Stomach (tissue), 19 donors: Measurements from ENCODE around the gene HEXIM1. TPM values are rescaled to one million over a fixed set of nuclear protein-coding genes. Genes with fewer than 3 reads are reported as not detected.

Experiments
- DNase-seq, 2 donors: peaks; one replicate each; pipeline versions ENCODE4 v3.0.0 to v3.0.0-alpha.2; 2013 to 2019
- H3K27ac ChIP-seq, 5 donors: fragments of 200-600 bp in 4 of 5; sonication (generic) in 4 of 5; one replicate each; pipeline ENCODE4 v1.5.1; 2013 to 2019; ENCODE audit warnings: mild to moderate bottlenecking in 1 of 5, moderate library complexity in 1 of 5
- H3K27me3 ChIP-seq, 3 donors: fragments of 200-600 bp; sonication (generic); one replicate each; pipeline ENCODE4 v1.5.1; 2017 to 2019; ENCODE audit warnings: mixed run types in 1 of 3
- H3K36me3 ChIP-seq, 4 donors: fragments of 200-600 bp; sonication (generic); 1 replicate in 3 of 4; 2 replicates in 1 of 4; pipeline ENCODE4 v1.5.1; 2016 to 2019
- H3K4me1 ChIP-seq, 4 donors: fragments of 200-600 bp; sonication (generic); one replicate each; pipeline ENCODE4 v1.5.1; 2016 to 2019
- H3K4me3 ChIP-seq, 4 donors: fragments of 200-600 bp; sonication (generic) in 3 of 4; one replicate each; pipeline ENCODE4 v1.5.1; 2016 to 2019; ENCODE audit warnings: mild to moderate bottlenecking in 1 of 4
- H3K9me3 ChIP-seq, 4 donors: fragments of 200-600 bp; sonication (generic); one replicate each; pipeline ENCODE4 v1.5.1; 2016 to 2019
- CTCF ChIP-seq, 7 experiments: fragments of 450-650 bp in 4 of 7; fragments of 200-600 bp in 3 of 7; sonication (generic) in 3 of 7; IDR thresholded peaks; one replicate each; pipeline ENCODE4 v1.5.1; 2016 to 2019; ENCODE audit warnings: antibody characterized with exemption in 7 of 7, control low read depth in 2 of 7, mild to moderate bottlenecking in 1 of 7
- EP300 ChIP-seq: sonication (generic); formaldehyde crosslinking; IDR thresholded peaks from one replicate; pipeline ENCODE4 v1.6.1; 2017; ENCODE audit warnings: antibody characterized with exemption
- POLR2A ChIP-seq, 4 donors: fragments of 450-650 bp; IDR thresholded peaks; one replicate each; pipeline ENCODE4 v1.6.1; 2016; ENCODE audit warnings: antibody characterized with exemption in 4 of 4, control low read depth in 2 of 4, mild to moderate bottlenecking in 1 of 4, moderate library complexity in 1 of 4
- POLR2AphosphoS5 ChIP-seq, 3 donors: sonication (generic); formaldehyde crosslinking; IDR thresholded peaks; one replicate each; pipeline ENCODE4 v1.6.1; 2016; ENCODE audit warnings: antibody characterized with exemption in 3 of 3
- WGBS, 5 donors: extraction: QIAGEN DNeasy Blood & Tissue Kit in 3 of 5; methylation state at CpG; one replicate each; pipeline versions ENCODE4 v1.1.5 to v1.1.7; 2013 to 2018; 5-methylcytosine and 5-hydroxymethylcytosine counted together
- intact Hi-C: fragments of 100-400 bp; cut with DNase I; formaldehyde crosslinking; loops from one replicate; pipeline ENCODE4 v1.15.1; 2023; ENCODE audit warnings: low total_unique reads
- long read RNA-seq, 10 donors: transcript quantifications; one replicate each; lab custom pipeline, GENCODE V29; 2026
- polyA plus RNA-seq, 3 donors: library from polyadenylated mRNA; stranded (reverse); fragments of 200-250 nt; gene quantifications; one replicate each; pipeline ENCODE4 v1.2.3, GENCODE V29; 2013
- total RNA-seq, 5 donors: library from RNA; depleted of rRNA; stranded (reverse); fragments of >200 nt; gene quantifications; one replicate each; pipeline versions ENCODE4 v1.1.0 to v1.2.3, GENCODE V29; 2014 to 2016
- donor health status: healthy with polysubstance abuse.
- donor health status: Bipolar disorder and iron deficiency.
- donor health status: healthy.

Gene HEXIM1
- 10 to 100 TPM in 3 of 5 donors, 1 to 10 TPM in 2; 6.4 to 23.8 (median 13.0) TPM for total RNA-seq
- polyA plus RNA-seq: 10 to 100 TPM; 15.4 to 20.5 (median 16.1) TPM
- long read RNA-seq, donor 1, transcript HEXIM1-201 (1 exons, 3,600 nt): major isoform, 31 of 31 reads
- long read RNA-seq, donor 1, partial matches to known transcripts: 0 of 31 reads
- long read RNA-seq, donor 1, other reads (novel, unspliced or antisense): 0 of 31 reads
- long read RNA-seq, donor 2, transcript HEXIM1-201 (1 exons, 3,600 nt): major isoform, 31 of 31 reads
- long read RNA-seq, donor 2, partial matches to known transcripts: 0 of 31 reads
- long read RNA-seq, donor 2, other reads (novel, unspliced or antisense): 0 of 31 reads
- long read RNA-seq, donor 3, transcript HEXIM1-201 (1 exons, 3,600 nt): major isoform, 26 of 26 reads
- long read RNA-seq, donor 3, partial matches to known transcripts: 0 of 26 reads
- long read RNA-seq, donor 3, other reads (novel, unspliced or antisense): 0 of 26 reads
- long read RNA-seq, donor 4, partial matches to known transcripts: 0 of 4 reads
- long read RNA-seq, donor 4, other reads (novel, unspliced or antisense): 0 of 4 reads
- long read RNA-seq, donor 5, transcript HEXIM1-201 (1 exons, 3,600 nt): major isoform, 29 of 29 reads
- long read RNA-seq, donor 5, partial matches to known transcripts: 0 of 29 reads
- long read RNA-seq, donor 5, other reads (novel, unspliced or antisense): 0 of 29 reads
- long read RNA-seq, donor 6, transcript HEXIM1-201 (1 exons, 3,600 nt): major isoform, 90 of 96 reads
- long read RNA-seq, donor 6, partial matches to known transcripts: 6 of 96 reads
- long read RNA-seq, donor 6, other reads (novel, unspliced or antisense): 0 of 96 reads
- long read RNA-seq, donor 7, transcript HEXIM1-201 (1 exons, 3,600 nt): major isoform, 40 of 40 reads
- long read RNA-seq, donor 7, partial matches to known transcripts: 0 of 40 reads
- long read RNA-seq, donor 7, other reads (novel, unspliced or antisense): 0 of 40 reads
- long read RNA-seq, donor 8, transcript HEXIM1-201 (1 exons, 3,600 nt): major isoform, 35 of 35 reads
- long read RNA-seq, donor 8, partial matches to known transcripts: 0 of 35 reads
- long read RNA-seq, donor 8, other reads (novel, unspliced or antisense): 0 of 35 reads
- long read RNA-seq, donor 9, transcript HEXIM1-201 (1 exons, 3,600 nt): major isoform, 40 of 40 reads
- long read RNA-seq, donor 9, partial matches to known transcripts: 0 of 40 reads
- long read RNA-seq, donor 9, other reads (novel, unspliced or antisense): 0 of 40 reads
- long read RNA-seq, donor 10, transcript HEXIM1-201 (1 exons, 3,600 nt): major isoform, 20 of 20 reads
- long read RNA-seq, donor 10, partial matches to known transcripts: 0 of 20 reads
- long read RNA-seq, donor 10, other reads (novel, unspliced or antisense): 0 of 20 reads

DNA sequence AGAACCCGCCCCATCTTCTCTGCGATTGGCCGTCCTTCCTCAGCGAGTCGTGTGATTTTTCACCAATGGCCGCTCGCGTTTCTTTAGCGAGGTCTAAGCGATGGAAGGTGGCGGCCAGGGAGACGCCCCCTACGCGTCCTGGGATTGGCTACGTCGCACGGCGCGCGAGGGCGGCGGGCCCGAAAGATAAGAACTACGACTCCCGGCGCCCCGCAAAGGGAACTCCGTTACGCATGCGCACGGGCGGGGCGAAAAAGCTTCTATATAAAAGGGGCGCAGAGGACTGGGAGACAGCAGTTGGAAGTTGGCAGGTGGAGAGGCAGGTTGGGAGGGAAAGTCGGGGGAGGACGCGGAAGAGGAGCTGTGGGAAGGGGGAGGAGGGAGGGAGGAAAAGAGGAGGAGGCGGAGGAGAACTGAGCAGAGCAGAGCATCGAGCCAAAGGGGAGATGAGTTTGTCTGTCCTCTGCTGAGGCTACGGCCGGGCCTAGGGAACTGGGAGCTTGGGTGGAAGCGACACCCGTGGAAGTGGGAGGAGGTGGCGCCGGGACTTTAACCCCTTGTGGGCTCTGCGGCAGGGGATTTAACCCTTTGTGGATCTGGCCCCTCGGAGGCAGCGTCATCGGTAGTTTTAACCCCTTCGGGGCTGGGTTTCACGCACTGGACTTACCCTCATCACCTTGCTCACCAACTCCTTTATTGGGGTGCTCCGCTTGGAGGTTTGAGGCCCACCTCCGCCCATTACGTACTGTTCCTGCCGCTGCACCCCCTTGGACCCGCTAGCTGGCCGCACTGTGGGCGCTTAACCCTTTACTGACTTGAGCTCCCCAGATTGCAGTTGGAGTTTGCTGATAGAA lies at the start of gene HEXIM1:
HEXIM1 (plus strand) TSS at position 293 of the 854 bp plus-strand sequence. CDS start 716 bp downstream, outside the sequence.
- peak; percentile 99 to 100 for DNase-seq
- Histone ChIP-seq H3K27ac (peak within 1 kb of the TSS; percentile 96 to 99 (median 98)), H3K9me3 (no peaks in the 10 kb centered on the region), H3K27me3 (no peaks in the 10 kb centered on the region), H3K36me3 (no peaks in the 10 kb centered on the region), H3K4me1 (peaks cover 47 to 72% (median 58%) of the 10 kb centered on the region in 4 donors), H3K4me3 (peak within 1 kb of the TSS; percentile 82 to 92 (median 83))
- intact Hi-C loops: no loop called here
- WGBS, 5 donors: 0% methylated on average over 57 to 58 of the region's 58 CpGs
- TF ChIP-seq EP300: no peak
- peak in 1 of 7 experiments; percentile 11 for TF ChIP-seq CTCF (IDR thresholded peaks at IDR 0.05)
- peak in 3 of 4 donors; percentile 100 for TF ChIP-seq POLR2A (IDR thresholded peaks at IDR 0.05)
- peak; percentile 99 to 100 (median 99) for TF ChIP-seq POLR2AphosphoS5 (IDR thresholded peaks at IDR 0.05)

- WGBS, 5 donors: 44 to 49% (median 47%) methylated on average over 9 of the region's 9 CpGs
- peaks cover 14 to 38% (median 25%) of the 10 kb centered on the region in 4 donors for H3K4me1 ChIP-seq
- intact Hi-C loops: no loop called here
- peaks cover 93 to 100% (median 96%) of the 10 kb centered on the region in 4 donors for H3K36me3 ChIP-seq
- no peak overlapping the region for H3K4me3 ChIP-seq
- H3K27ac ChIP-seq: peak overlapping the region in 3 of 5 donors; percentile 39 to 68 (median 61)
- no peaks in the 10 kb centered on the region for H3K9me3 ChIP-seq
- no peaks in the 10 kb centered on the region for H3K27me3 ChIP-seq
- no peak for TF ChIP-seq EP300
- TF ChIP-seq CTCF (IDR thresholded peaks at IDR 0.05): peak in 5 of 7 experiments; percentile 60 to 88 (median 74)
- TF ChIP-seq POLR2AphosphoS5 (IDR thresholded peaks at IDR 0.05): peak in 2 of 3 donors; percentile 22 to 77
- DNase-seq: peak; percentile 91 to 93
Measured at GRCh38 chr17:45098869-45099616, 49.2 kb upstream of the HEXIM1 start.

DNA sequence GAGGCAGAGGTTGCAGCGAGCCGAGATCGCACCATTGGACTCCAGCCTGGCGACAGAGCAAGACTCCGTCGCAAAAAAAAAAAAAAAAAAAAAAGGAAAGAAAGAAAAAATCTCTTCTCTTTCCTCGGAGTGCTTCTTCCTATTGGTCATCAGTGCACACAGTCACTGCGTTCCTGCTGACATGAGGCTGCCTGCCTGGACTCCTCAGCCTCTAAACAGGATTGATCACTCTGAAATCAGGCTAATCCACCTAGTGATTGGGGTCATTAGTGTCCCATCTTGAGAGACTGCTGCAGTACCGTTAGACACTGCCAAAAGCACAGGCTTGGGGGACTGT lies 46.8 kb upstream of the HEXIM1 start:
- peaks cover 10 to 27% (median 17%) of the 10 kb centered on the region in 4 donors for H3K4me1 ChIP-seq
- TF ChIP-seq POLR2AphosphoS5 (IDR thresholded peaks at IDR 0.05) (no peak), EP300 (no peak), CTCF (IDR thresholded peaks at IDR 0.05) (no peak), POLR2A (IDR thresholded peaks at IDR 0.05) (no peak)
- H3K27me3 ChIP-seq: no peaks in the 10 kb centered on the region
- H3K36me3 ChIP-seq: peaks cover 93 to 100% (median 96%) of the 10 kb centered on the region in 4 donors
- intact Hi-C loops: loop anchor here (10.0 kb wide), 1 partner anchor 187 kb away; the partner anchor contains the start of gene GFAP
- H3K27ac ChIP-seq: peak overlapping the region in 1 of 5 donors; percentile 44
- no peak for DNase-seq
- no peak overlapping the region for H3K4me3 ChIP-seq
- no peaks in the 10 kb centered on the region for H3K9me3 ChIP-seq
- whole genome bisulfite sequencing, 5 donors: 73 to 91% (median 78%) methylated on average over 9 of the region's 9 CpGs
